Peyer's patch (tissue), 4 donors: ENCODE results near the gene IZUMO4.

Source experiments
- CTCF ChIP-seq, 6 experiments: fragments of 450-650 bp in 4 of 6; fragments of 200-600 bp in 2 of 6; sonication (generic) in 1 of 6; IDR thresholded peaks; one replicate each; pipeline ENCODE4 v1.5.1; 2017 to 2019; ENCODE audit warnings: antibody characterized with exemption in 6 of 6, mild to moderate bottlenecking in 3 of 6, moderate library complexity in 1 of 6
- POLR2A ChIP-seq, 2 donors: fragments of 450-650 bp; IDR thresholded peaks; one replicate each; pipeline ENCODE4 v1.5.1; 2017; ENCODE audit warnings: antibody characterized with exemption in 2 of 2, mild to moderate bottlenecking in 2 of 2, moderate library complexity in 2 of 2

GRCh38 chr19:2129486-2129885, 32.8 kb downstream of the IZUMO4 start:
- TF ChIP-seq CTCF (IDR thresholded peaks at IDR 0.05) (no peak), POLR2A (IDR thresholded peaks at IDR 0.05) (no peak)
